SU-DHL-6 (cell line): ENCODE data around the gene FAM117A.

Experiments
- H2AFZ ChIP-seq: fragments of 200-600 bp; sonication (generic); 2 replicates; pipeline ENCODE4 v1.6.1; 2014; ENCODE audit warnings: low read depth, mild to moderate bottlenecking, moderate library complexity, mixed read lengths, antibody characterized with exemption, low read length; ENCODE audit not compliant: severe bottlenecking
- H3F3A ChIP-seq: fragments of 200-600 bp; shearing (Covaris generic); 2 replicates; pipeline ENCODE4 v1.6.0; 2016; ENCODE audit warnings: antibody characterized with exemption, mild to moderate bottlenecking; ENCODE audit not compliant: insufficient read depth
- H3K27ac ChIP-seq: fragments of 200-600 bp; sonication (generic); 2 replicates; pipeline ENCODE4 v1.5.1; 2016; ENCODE audit warnings: low read depth, mild to moderate bottlenecking, low read length, moderate library complexity, mixed read lengths
- H3K27me3 ChIP-seq: fragments of 200-600 bp; sonication (generic), shearing (Covaris generic); 2 replicates; pipeline ENCODE4 v1.6.0; 2014; ENCODE audit warnings: mild to moderate bottlenecking, low read length
- H3K36me3 ChIP-seq: fragments of 200-600 bp; sonication (generic); 2 replicates; pipeline ENCODE4 v1.6.1; 2014; ENCODE audit warnings: mild to moderate bottlenecking, low read length, mixed read lengths
- H3K4me2 ChIP-seq: fragments of 300-600, 200-600 bp; shearing (Covaris generic), sonication (generic); 2 replicates; pipeline ENCODE4 v1.6.0; 2014; ENCODE audit warnings: low read length, low read depth, mild to moderate bottlenecking; ENCODE audit not compliant: poor library complexity, severe bottlenecking
- H3K4me3 ChIP-seq: fragments of 200-600 bp; sonication (generic); 2 replicates; pipeline ENCODE4 v1.5.1; 2014; ENCODE audit warnings: antibody characterized with exemption, low read length, mild to moderate bottlenecking, mixed read lengths; ENCODE audit not compliant: insufficient read depth, poor library complexity, severe bottlenecking
- H3K79me2 ChIP-seq: fragments of 200-600 bp; sonication (generic); 2 replicates; pipeline ENCODE4 v1.6.1; 2014; ENCODE audit warnings: mild to moderate bottlenecking, low read length, moderate library complexity; ENCODE audit not compliant: insufficient read depth
- H3K9ac ChIP-seq: fragments of 200-600 bp; sonication (generic); 2 replicates; pipeline ENCODE4 v1.7.0; 2014; ENCODE audit warnings: mild to moderate bottlenecking, low read length
- H3K9me2 ChIP-seq: fragments of 200-600 bp; sonication (generic); replicated peaks from 2 replicates; pipeline ENCODE4 v1.6.1; 2014; ENCODE audit warnings: low read length; ENCODE audit not compliant: insufficient read depth
- H3K9me3 ChIP-seq: fragments of 200-600 bp; sonication (generic); 2 replicates; pipeline ENCODE4 v1.6.1; 2014; ENCODE audit warnings: low read length, mixed read lengths; ENCODE audit not compliant: insufficient read depth
- H4K20me1 ChIP-seq: fragments of 200-600 bp; sonication (generic); 2 replicates; pipeline ENCODE4 v1.6.1; 2014; ENCODE audit warnings: low read depth, mild to moderate bottlenecking, antibody characterized with exemption, low read length, moderate library complexity, mixed read lengths
- CTCF ChIP-seq: fragments of 200-600 bp; sonication (generic); IDR thresholded peaks from one replicate; pipeline ENCODE4 v1.5.1; 2017; ENCODE audit warnings: antibody characterized with exemption, mild to moderate bottlenecking, low read length, moderate library complexity; ENCODE audit not compliant: insufficient read depth, poor library complexity, severe bottlenecking
- EZH2phosphoT487 ChIP-seq: fragments of 200-600 bp; sonication (generic), shearing (Covaris generic); conservative IDR thresholded peaks from 2 replicates; pipeline ENCODE4 v1.6.1; 2018; ENCODE audit warnings: mild to moderate bottlenecking, antibody characterized with exemption, low read length, moderate library complexity, mixed read lengths

FAM117A gene

GRCh38 chr17:49788478-49789242 lies 24.7 kb upstream of the FAM117A start, which contains the start of gene KAT7:
Gene KAT7 (plus strand): TSS chr17:49788681. CDS start chr17:49788835, 154 bp downstream.
- Histone ChIP-seq H3K36me3 (peaks cover 15% of the 10 kb centered on the region; the same call in 1 of the 2 replicates), H3K79me2 (peaks cover 43% of the 10 kb centered on the region), H2AFZ (peak within 1 kb of the TSS; percentile 82), H3K9ac (peak within 1 kb of the TSS; percentile 83), H3K4me3 (peak within 1 kb of the TSS; percentile 89), H4K20me1 (peaks cover 15% of the 10 kb centered on the region), H3K4me2 (peak within 1 kb of the TSS; percentile 74), H3K9me2 (no peaks in the 10 kb centered on the region), H3K27me3 (no peaks in the 10 kb centered on the region), H3K27ac (peak within 1 kb of the TSS; percentile 80), H3F3A (peaks cover 8% of the 10 kb centered on the region), H3K9me3 (no peaks in the 10 kb centered on the region)
- TF ChIP-seq CTCF (no peak), EZH2phosphoT487 (no peak)

GRCh38 chr17:49787884-49788477 lies 24.1 kb upstream of the FAM117A start:
- peaks cover 15% of the 10 kb centered on the region for H4K20me1 ChIP-seq
- H3K27me3 ChIP-seq: no peaks in the 10 kb centered on the region
- peak overlapping the region; percentile 83 for H3K9ac ChIP-seq
- H3K36me3 ChIP-seq: peaks cover 15% of the 10 kb centered on the region; the same call in 1 of the 2 replicates
- peaks cover 38% of the 10 kb centered on the region for H3K79me2 ChIP-seq
- peaks cover 8% of the 10 kb centered on the region for H3F3A ChIP-seq
- no peaks in the 10 kb centered on the region for H3K9me2 ChIP-seq
- no peaks in the 10 kb centered on the region for H3K9me3 ChIP-seq
- TF ChIP-seq CTCF (no peak), EZH2phosphoT487 (no peak)
- H3K4me2 ChIP-seq: peak overlapping the region; percentile 74
- peak overlapping the region; percentile 54 for H3K27ac ChIP-seq
- peak overlapping the region; percentile 89 for H3K4me3 ChIP-seq
- peak overlapping the region; percentile 82 for H2AFZ ChIP-seq

- Histone ChIP-seq H3K27ac (no peak overlapping the region), H3K79me2 (peaks cover 5% of the 10 kb centered on the region), H3K9me3 (no peaks in the 10 kb centered on the region), H3K4me3 (no peak overlapping the region), H3K36me3 (0 out of 2 replicates have a peak, but pooled peaks cover 1% of the 10 kb centered on the region), H3K9ac (no peak overlapping the region), H2AFZ (no peak overlapping the region), H3K27me3 (no peaks in the 10 kb centered on the region), H3F3A (peaks cover 8% of the 10 kb centered on the region), H3K4me2 (no peak overlapping the region), H4K20me1 (peaks cover 4% of the 10 kb centered on the region; the same call in 1 of the 2 replicates), H3K9me2 (no peaks in the 10 kb centered on the region)
- TF ChIP-seq CTCF (no peak), EZH2phosphoT487 (no peak)
Measured at GRCh38 chr17:49784636-49785035, 20.7 kb upstream of the FAM117A start.
